ENCODE measurements around the gene AK1. TPM values are rescaled to one million over a fixed set of nuclear protein-coding genes. Genes with fewer than 3 reads are reported as not detected.
A peak's percentile ranks its signal among the peaks of the same experiment; 100 is the strongest.

The AK1 gene
- total and polyA plus RNA-seq, 9 of the 15 experiments (the other 6 are each of a cell fraction or from before 2014, with no cell fraction given) = 10.1 to 71.8 (median 39.0) TPM

DNA sequence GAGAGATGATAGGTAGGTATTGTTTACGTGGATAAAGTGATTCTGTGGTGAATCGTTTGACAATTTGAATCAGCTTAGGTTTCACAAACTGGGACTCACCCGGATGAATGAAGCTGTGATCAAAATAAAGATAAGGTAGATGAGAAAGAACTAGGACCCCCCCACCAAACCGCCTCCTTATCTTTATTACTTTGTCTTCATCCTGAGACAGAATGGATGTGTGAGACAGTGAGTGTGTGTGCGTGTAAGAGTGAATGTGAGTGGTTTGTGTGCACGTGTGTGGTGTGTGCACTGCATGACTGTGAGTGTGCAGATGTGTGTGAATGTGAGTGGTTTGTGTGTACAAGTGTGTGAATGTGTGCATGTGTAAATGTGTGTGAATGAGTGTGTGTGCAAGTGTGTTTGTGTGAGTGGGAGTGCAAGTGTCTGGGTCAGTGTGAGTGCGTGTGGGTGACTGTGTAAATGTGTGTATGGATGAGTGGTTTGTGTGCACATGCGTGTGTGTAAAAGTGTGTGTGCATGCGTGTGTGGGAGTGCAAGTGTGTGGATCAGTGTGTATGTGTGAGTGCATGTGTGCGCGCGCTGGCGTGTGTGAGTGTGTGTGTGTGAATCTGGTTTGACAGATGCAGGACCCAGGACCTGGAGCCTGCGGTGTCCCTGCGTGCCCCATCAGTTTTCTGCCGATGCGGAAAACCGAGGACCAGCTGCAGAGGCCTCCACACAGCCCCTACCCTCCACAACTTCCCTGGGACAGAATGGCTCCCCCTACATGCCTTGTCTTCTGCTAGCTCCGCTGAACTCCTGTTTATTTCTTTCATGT, 11.6 kb downstream of the AK1 start (continued):
- TF ChIP-seq ARID1B (IDR thresholded peaks at IDR 0.05) (peak; percentile 59; the same call in 1 of the 2 replicates), GATAD2B (IDR thresholded peaks at IDR 0.05; ENCODE audit: borderline replicate concordance) (no peak), SIRT6 (IDR thresholded peaks at IDR 0.05; ENCODE audit: low read depth, low read length) (no peak), ILK (tag; IDR thresholded peaks at IDR 0.05; ENCODE audit: borderline replicate concordance, low read depth) (no peak), SOX6 (IDR thresholded peaks at IDR 0.05) (peak; percentile 87; the same call in 1 of the 2 replicates), CC2D1A (IDR thresholded peaks at IDR 0.05) (peak; percentile 82), GATA2 (CRISPR knock-in tag; IDR thresholded peaks at IDR 0.05) (no peak), RFX7 (CRISPR knock-in tag; IDR thresholded peaks at IDR 0.05) (no peak), NCOA1 (IDR thresholded peaks at IDR 0.05; ENCODE audit: low read depth) (peak; percentile 55; the same call in 1 of the 2 replicates), KDM5B (IDR thresholded peaks at IDR 0.05; ENCODE audit: insufficient replicate concordance, low read depth, low read length) (peak; percentile 37), MTA3 (IDR thresholded peaks at IDR 0.05; ENCODE audit: borderline replicate concordance) (no peak), GATAD2A (IDR thresholded peaks at IDR 0.05) (peak; percentile 81), ZBTB17 (CRISPR knock-in tag; IDR thresholded peaks at IDR 0.05) (0 out of 2 replicates have a peak, but pooled peaks have one; percentile 38), ZNF766 (CRISPR knock-in tag; conservative IDR thresholded peaks at IDR 0.05) (peak; percentile 57; the same call in 1 of the 2 replicates), CBFA2T2 (conservative IDR thresholded peaks at IDR 0.05) (no peak), ZNF561 (CRISPR knock-in tag; conservative IDR thresholded peaks at IDR 0.05) (no peak)
- TF ChIP-seq, protein P1, sequence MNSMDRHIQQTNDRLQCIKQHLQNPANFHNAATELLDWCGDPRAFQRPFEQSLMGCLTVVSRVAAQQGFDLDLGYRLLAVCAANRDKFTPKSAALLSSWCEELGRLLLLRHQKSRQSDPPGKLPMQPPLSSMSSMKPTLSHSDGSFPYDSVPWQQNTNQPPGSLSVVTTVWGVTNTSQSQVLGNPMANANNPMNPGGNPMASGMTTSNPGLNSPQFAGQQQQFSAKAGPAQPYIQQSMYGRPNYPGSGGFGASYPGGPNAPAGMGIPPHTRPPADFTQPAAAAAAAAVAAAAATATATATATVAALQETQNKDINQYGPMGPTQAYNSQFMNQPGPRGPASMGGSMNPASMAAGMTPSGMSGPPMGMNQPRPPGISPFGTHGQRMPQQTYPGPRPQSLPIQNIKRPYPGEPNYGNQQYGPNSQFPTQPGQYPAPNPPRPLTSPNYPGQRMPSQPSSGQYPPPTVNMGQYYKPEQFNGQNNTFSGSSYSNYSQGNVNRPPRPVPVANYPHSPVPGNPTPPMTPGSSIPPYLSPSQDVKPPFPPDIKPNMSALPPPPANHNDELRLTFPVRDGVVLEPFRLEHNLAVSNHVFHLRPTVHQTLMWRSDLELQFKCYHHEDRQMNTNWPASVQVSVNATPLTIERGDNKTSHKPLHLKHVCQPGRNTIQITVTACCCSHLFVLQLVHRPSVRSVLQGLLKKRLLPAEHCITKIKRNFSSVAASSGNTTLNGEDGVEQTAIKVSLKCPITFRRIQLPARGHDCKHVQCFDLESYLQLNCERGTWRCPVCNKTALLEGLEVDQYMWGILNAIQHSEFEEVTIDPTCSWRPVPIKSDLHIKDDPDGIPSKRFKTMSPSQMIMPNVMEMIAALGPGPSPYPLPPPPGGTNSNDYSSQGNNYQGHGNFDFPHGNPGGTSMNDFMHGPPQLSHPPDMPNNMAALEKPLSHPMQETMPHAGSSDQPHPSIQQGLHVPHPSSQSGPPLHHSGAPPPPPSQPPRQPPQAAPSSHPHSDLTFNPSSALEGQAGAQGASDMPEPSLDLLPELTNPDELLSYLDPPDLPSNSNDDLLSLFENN (IDR thresholded peaks at IDR 0.05; ENCODE audit: low read depth in 2 of 2, low read length in 2 of 2) = no peak
- TF ChIP-seq, protein P2, sequence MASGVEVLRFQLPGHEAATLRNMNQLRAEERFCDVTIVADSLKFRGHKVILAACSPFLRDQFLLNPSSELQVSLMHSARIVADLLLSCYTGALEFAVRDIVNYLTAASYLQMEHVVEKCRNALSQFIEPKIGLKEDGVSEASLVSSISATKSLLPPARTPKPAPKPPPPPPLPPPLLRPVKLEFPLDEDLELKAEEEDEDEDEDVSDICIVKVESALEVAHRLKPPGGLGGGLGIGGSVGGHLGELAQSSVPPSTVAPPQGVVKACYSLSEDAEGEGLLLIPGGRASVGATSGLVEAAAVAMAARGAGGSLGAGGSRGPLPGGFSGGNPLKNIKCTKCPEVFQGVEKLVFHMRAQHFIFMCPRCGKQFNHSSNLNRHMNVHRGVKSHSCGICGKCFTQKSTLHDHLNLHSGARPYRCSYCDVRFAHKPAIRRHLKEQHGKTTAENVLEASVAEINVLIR (CRISPR knock-in tag; IDR thresholded peaks at IDR 0.05) = no peak
- TF ChIP-seq, protein P3, sequence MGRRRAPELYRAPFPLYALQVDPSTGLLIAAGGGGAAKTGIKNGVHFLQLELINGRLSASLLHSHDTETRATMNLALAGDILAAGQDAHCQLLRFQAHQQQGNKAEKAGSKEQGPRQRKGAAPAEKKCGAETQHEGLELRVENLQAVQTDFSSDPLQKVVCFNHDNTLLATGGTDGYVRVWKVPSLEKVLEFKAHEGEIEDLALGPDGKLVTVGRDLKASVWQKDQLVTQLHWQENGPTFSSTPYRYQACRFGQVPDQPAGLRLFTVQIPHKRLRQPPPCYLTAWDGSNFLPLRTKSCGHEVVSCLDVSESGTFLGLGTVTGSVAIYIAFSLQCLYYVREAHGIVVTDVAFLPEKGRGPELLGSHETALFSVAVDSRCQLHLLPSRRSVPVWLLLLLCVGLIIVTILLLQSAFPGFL (CRISPR knock-in tag; IDR thresholded peaks at IDR 0.05) = no peak
